K562 (cell line): ENCODE data around the gene COX10. TPM values are rescaled to one million over a fixed set of nuclear protein-coding genes. Genes with fewer than 3 reads are reported as not detected.

Experiments
- ATAC-seq: fragments of 200-7000 bp; cut with Tn5 transposase; 3 replicates; pipeline ENCODE4 v1.9.1; 2020; ENCODE audit warnings: moderate library complexity
- BruUV-seq: library from RNA; stranded (reverse); fragments of 400-500 nt; replicated peaks from 2 replicates; lab custom pipeline; 2021; lab: Mats Ljungman, UMichigan
- CTCF ChIA-PET: fragments of 300-600 bp; formaldehyde crosslinking; extraction: SDS; loops from one replicate; lab custom pipeline; 2021; ENCODE audit warnings: low intra/inter-chr PET ratio; lab: Yijun Ruan, JAX
- POLR2A ChIA-PET: fragments of 300-600, 350-650 bp; sonication (Branson Sonifier 250); formaldehyde crosslinking; extraction: SDS; loops from one replicate; lab custom pipeline; 2021; ENCODE audit warnings: antibody characterized with exemption, inconsistent platforms; lab: Yijun Ruan, JAX
- DNase-seq, 4 experiments: peaks; one replicate each; pipeline versions ENCODE4 v3.0.0 to v3.0.0-alpha.2; 2011 to 2018; ENCODE audit warnings: low spot score in 3 of 4, mixed read lengths in 3 of 4; ENCODE audit errors: extremely low read depth in 1 of 4
- FAIRE-seq: peaks from 2 replicates; lab custom pipeline; 2011; peaks lifted over from hg19 to GRCh38; lab: Jason Lieb, UNC
- H2AFZ ChIP-seq: 2 replicates; pipeline ENCODE4 v1.6.0; 2011; ENCODE audit warnings: low read depth, low read length, control low read depth, inconsistent platforms
- H3K27ac ChIP-seq: fragments of 200-600 bp; 3 replicates; pipeline ENCODE4 v1.8.0; 2011; ENCODE audit warnings: low read depth, mild to moderate bottlenecking, control low read depth, inconsistent platforms, low read length, moderate library complexity, mixed read lengths; ENCODE audit errors: extremely low read depth
- H3K27me3 ChIP-seq, 2 experiments: fragments of 300-600 bp in 1 of 2; 2 replicates in 1 of 2; 3 replicates in 1 of 2; pipeline versions ENCODE4 v1.6.0 to v1.8.0; 2011; ENCODE audit warnings: inconsistent platforms in 2 of 2, low read length in 2 of 2, mild to moderate bottlenecking in 1 of 2, mixed read lengths in 1 of 2, moderate library complexity in 1 of 2; ENCODE audit not compliant: control insufficient read depth in 2 of 2, insufficient read depth in 2 of 2
- H3K36me3 ChIP-seq: fragments of 300-600 bp; 3 replicates; pipeline ENCODE4 v1.8.0; 2011; ENCODE audit warnings: mild to moderate bottlenecking, low read length, inconsistent platforms; ENCODE audit not compliant: control insufficient read depth, insufficient read depth
- H3K4me1 ChIP-seq, 2 experiments: fragments of 200-600 bp in 1 of 2; replicated peaks in 1 of 2; 2 replicates in 1 of 2; 3 replicates in 1 of 2; pipeline versions ENCODE4 v1.5.1 to v1.8.0; 2011; ENCODE audit warnings: inconsistent platforms in 2 of 2, low read length in 2 of 2, mild to moderate bottlenecking in 1 of 2, mixed read lengths in 1 of 2, moderate library complexity in 1 of 2; ENCODE audit not compliant: control insufficient read depth in 2 of 2, insufficient read depth in 2 of 2
- H3K4me2 ChIP-seq: 2 replicates; pipeline ENCODE4 v1.6.1; 2011; ENCODE audit warnings: low read length, control low read depth, inconsistent platforms, mixed read lengths; ENCODE audit not compliant: insufficient read depth
- H3K4me3 ChIP-seq: fragments of 200-600 bp; sonication (generic), shearing (Covaris generic); 2 replicates; pipeline ENCODE4 v1.5.1; 2016; ENCODE audit warnings: control low read depth, inconsistent platforms
- H3K79me2 ChIP-seq: fragments of 200-600 bp; 3 replicates; pipeline ENCODE4 v1.8.0; 2011; ENCODE audit warnings: low read length, inconsistent platforms; ENCODE audit not compliant: control insufficient read depth, insufficient read depth
- H3K9ac ChIP-seq, 2 experiments: 2 replicates each; pipeline versions ENCODE4 v1.6.0 to v1.6.1; 2011; ENCODE audit warnings: low read depth in 2 of 2, low read length in 2 of 2, control low read depth in 1 of 2, inconsistent platforms in 1 of 2, mild to moderate bottlenecking in 1 of 2, mixed read lengths in 1 of 2; ENCODE audit not compliant: insufficient read depth in 1 of 2
- H3K9me1 ChIP-seq: one replicate; pipeline ENCODE4 v1.6.0; 2011; ENCODE audit warnings: inconsistent platforms, mild to moderate bottlenecking, low read length, moderate library complexity; ENCODE audit not compliant: control insufficient read depth, insufficient read depth
- H3K9me3 ChIP-seq: replicated peaks from 2 replicates; pipeline ENCODE4 v1.5.1; 2011; ENCODE audit warnings: low read depth, low read length, inconsistent platforms; ENCODE audit not compliant: control insufficient read depth, insufficient read depth
- H4K20me1 ChIP-seq: replicated peaks from 2 replicates; pipeline ENCODE4 v1.6.1; 2011; ENCODE audit warnings: low read length, inconsistent platforms, mixed read lengths; ENCODE audit not compliant: control insufficient read depth, insufficient read depth
- ADNP ChIP-seq: fragments of 200-800 bp; sonication (Bioruptor generic); IDR thresholded peaks from 2 replicates; pipeline ENCODE4 v1.6.1; 2016; ENCODE audit warnings: missing genetic modification characterization, missing compliant biosample characterization
- ARID2 ChIP-seq: fragments of 450-650 bp; IDR thresholded peaks from 2 replicates; pipeline ENCODE4 v1.6.1; 2017; ENCODE audit warnings: antibody characterized with exemption, mild to moderate bottlenecking
- DDX20 ChIP-seq: fragments of 450-650 bp; IDR thresholded peaks from 2 replicates; pipeline ENCODE4 v1.6.1; 2016; ENCODE audit warnings: missing genetic modification characterization, low read depth, mild to moderate bottlenecking, missing compliant biosample characterization, moderate library complexity
- MAFK ChIP-seq: IDR thresholded peaks from 2 replicates; pipeline ENCODE4 v1.6.1; 2011; ENCODE audit warnings: low read length, improper control_type of control experiment
- PHF20 ChIP-seq: fragments of 450-650 bp; IDR thresholded peaks from 2 replicates; pipeline ENCODE4 v1.6.1; 2018; ENCODE audit not compliant: partially characterized antibody
- POLR3G ChIP-seq: IDR thresholded peaks from 2 replicates; pipeline ENCODE4 v1.6.1; 2011; ENCODE audit not compliant: insufficient read length, insufficient replicate concordance; ENCODE audit errors: extremely low read depth
- TRIM24 ChIP-seq, 2 experiments: fragments of 450-650 bp; IDR thresholded peaks; 2 replicates each; pipeline ENCODE4 v1.6.1; 2016
- ZBTB17 ChIP-seq: fragments of 450-650 bp; formaldehyde crosslinking; IDR thresholded peaks from 2 replicates; pipeline ENCODE4 v1.4.0; 2020; ENCODE audit warnings: mild to moderate bottlenecking
- ZNF217 ChIP-seq: sonication (generic); formaldehyde crosslinking; IDR thresholded peaks from 2 replicates; pipeline ENCODE4 v1.8.0; 2022; ENCODE audit warnings: mild to moderate bottlenecking, missing genetic modification reagents
- WGBS: fragments of 100-300 bp; shearing (Covaris generic); methylation state at CpG from one replicate; pipeline ENCODE4 v1.1.6; 2016; ENCODE audit warnings: low coverage, mixed read lengths; ENCODE audit not compliant: insufficient coverage; ENCODE audit errors: missing lambda C conversion rate; 5-methylcytosine and 5-hydroxymethylcytosine counted together
- in situ Hi-C: fragments of 300-500 bp; cut with MboI; formaldehyde crosslinking; loops from 4 replicates; pipeline ENCODE4 v1.15.0; 2018; ENCODE audit warnings: inconsistent platforms, mixed read lengths
- intact Hi-C: fragments of 100-400 bp; cut with micrococcal nuclease; formaldehyde crosslinking; loops from 2 replicates; pipeline ENCODE4 v1.14.2; 2022
- polyA plus RNA-seq, 8 experiments: library from polyadenylated mRNA; depleted of rRNA in 4 of 8; stranded (reverse) in 5 of 8; unstranded in 3 of 8; fragments of >200 nt; fragmentation: Nextera tagmentation in 2 of 8; fragmentation: Illumina TruSeq in 1 of 8; extraction: Ambion mirVana in 2 of 8; extraction: Trizol in 1 of 8; gene quantifications; 2 replicates each; pipeline versions ENCODE4 v1.2.1 to v1.2.3, GENCODE V29; 2011 to 2014; ENCODE audit warnings: inconsistent platforms in 1 of 8, missing spikeins in 1 of 8
- total RNA-seq, 7 experiments: library from RNA; depleted of rRNA in 6 of 7; stranded (reverse); fragments of >200 nt in 6 of 7; fragmentation: Illumina TruSeq in 2 of 7; extraction: Trizol in 2 of 7; gene quantifications; 2 replicates each; pipeline versions ENCODE4 v1.2.1 to v1.2.3, GENCODE V29; 2011 to 2021; ENCODE audit warnings: low replicate concordance in 1 of 7

Gene COX10
- total and polyA plus RNA-seq, 9 of the 15 experiments (the other 6 are each of a cell fraction or from before 2014, with no cell fraction given) = 10.3 to 26.4 (median 17.8) TPM

DNA sequence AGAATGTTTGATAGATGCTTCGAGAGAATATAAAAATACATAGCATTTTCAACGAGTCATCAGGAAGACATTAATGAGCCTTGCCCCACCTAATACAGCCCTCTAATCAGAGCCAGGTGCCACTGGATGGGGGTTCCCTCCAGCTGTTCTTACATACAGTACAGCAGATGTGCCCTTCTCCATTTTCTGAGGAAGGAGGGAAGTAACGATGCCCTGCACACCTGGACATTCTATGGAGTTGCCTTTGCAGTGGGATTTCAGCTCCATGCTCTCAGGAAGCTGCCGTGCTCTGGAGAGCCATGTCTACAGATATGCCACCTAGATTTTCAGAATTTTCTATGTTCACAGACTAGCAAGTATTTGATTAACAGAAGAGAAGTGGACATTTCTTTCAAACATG is 131.1 kb downstream of the COX10 start:
- no peak overlapping the region for H3K4me3 ChIP-seq
- intact Hi-C loops (no loop called here), in situ Hi-C loops (no loop called here)
- ATAC-seq (no peak), DNase-seq (no peak), FAIRE-seq (no peak)
- ChIA-PET POLR2A (no interaction called here), CTCF (no interaction called here)
- no peaks in the 10 kb centered on the region for H3K27me3 ChIP-seq
- H3K36me3 ChIP-seq = 0 out of 3 replicates have a peak, but pooled peaks cover 10% of the 10 kb centered on the region
- no peaks in the 10 kb centered on the region for H3K9me3 ChIP-seq
- no peak overlapping the region for H3K27ac ChIP-seq
- BruUV-seq = no TSS peak
- 86% methylated on average over 4 of the region's 4 CpGs for WGBS
- H3K9me1 ChIP-seq = no peaks in the 10 kb centered on the region
- no peaks in the 10 kb centered on the region for H3K79me2 ChIP-seq
- H2AFZ ChIP-seq = no peak overlapping the region
- peaks cover 13% of the 10 kb centered on the region; the same call in 1 of the 2 replicates for H4K20me1 ChIP-seq
- H3K4me1 ChIP-seq = peaks cover 4 to 12% of the 10 kb centered on the region in 2 experiments; a peak in 3 of 5 replicates
- H3K9ac ChIP-seq = no peak overlapping the region
- TF ChIP-seq ADNP (tag) (no peak), ARID2 (no peak), DDX20 (tag) (no peak), TRIM24 (IDR thresholded peaks at IDR 0.05) (no peak), MAFK (no peak), POLR3G (no peak), ZBTB17 (CRISPR knock-in tag) (no peak), ZNF217 (CRISPR knock-in tag) (no peak), PHF20 (no peak)
- no peak overlapping the region for H3K4me2 ChIP-seq
